Lung (tissue), 12 donors: ENCODE results near the gene SPTB. TPM values are rescaled to one million over a fixed set of nuclear protein-coding genes. Genes with fewer than 3 reads are reported as not detected.
A peak's percentile ranks its signal among the peaks of the same experiment; 100 is the strongest.

Experiments
- ATAC-seq: fragments of 200-7000 bp; cut with Tn5 transposase; one replicate; pipeline ENCODE4 v1.9.1; 2020; ENCODE audit warnings: moderate number of reproducible peaks; ENCODE audit not compliant: insufficient read depth, low FRiP score
- DNase-seq, 3 donors: peaks; one replicate each; pipeline ENCODE4 v3.0.0-alpha.2; 2013 to 2017
- H3K27ac ChIP-seq, 2 donors: one replicate each; pipeline ENCODE4 v1.5.1; 2013; ENCODE audit warnings: mild to moderate bottlenecking in 2 of 2, moderate library complexity in 2 of 2, control low read depth in 1 of 2, inconsistent platforms in 1 of 2, low read depth in 1 of 2, low read length in 1 of 2
- H3K27me3 ChIP-seq, 3 donors: one replicate each; pipeline ENCODE4 v1.5.1; 2013; ENCODE audit warnings: low read length in 2 of 3; ENCODE audit not compliant: control insufficient read depth in 3 of 3, insufficient read depth in 3 of 3
- H3K36me3 ChIP-seq, 4 donors: one replicate each; pipeline ENCODE4 v1.5.1; 2013; ENCODE audit warnings: low read length in 4 of 4, mild to moderate bottlenecking in 1 of 4, moderate library complexity in 1 of 4; ENCODE audit not compliant: control insufficient read depth in 4 of 4, insufficient read depth in 4 of 4
- H3K4me1 ChIP-seq, 5 donors: one replicate each; pipeline ENCODE4 v1.5.1; 2013; ENCODE audit warnings: low read length in 5 of 5, mild to moderate bottlenecking in 2 of 5, moderate library complexity in 1 of 5; ENCODE audit not compliant: control insufficient read depth in 5 of 5, insufficient read depth in 5 of 5
- H3K4me3 ChIP-seq: one replicate; pipeline ENCODE4 v1.5.1; 2013; ENCODE audit warnings: mild to moderate bottlenecking, control low read depth, moderate library complexity
- H3K9ac ChIP-seq, 2 donors: one replicate each; pipeline ENCODE4 v1.5.1; 2013; ENCODE audit warnings: low read length in 2 of 2, control low read depth in 1 of 2; ENCODE audit not compliant: insufficient read depth in 1 of 2
- H3K9me3 ChIP-seq, 4 donors: one replicate each; pipeline ENCODE4 v1.5.1; 2013; ENCODE audit warnings: low read length in 3 of 4, mild to moderate bottlenecking in 1 of 4, moderate library complexity in 1 of 4; ENCODE audit not compliant: control insufficient read depth in 4 of 4, insufficient read depth in 3 of 4
- CTCF ChIP-seq: IDR thresholded peaks from 2 replicates; pipeline ENCODE4 v1.5.1; 2012; ENCODE audit warnings: mild to moderate bottlenecking; ENCODE audit errors: control extremely low read depth, extremely low read depth
- WGBS, 2 donors: extraction: QIAGEN DNeasy Blood & Tissue Kit; methylation state at CpG; one replicate each; pipeline ENCODE4 v1.1.7; 2013; 5-methylcytosine and 5-hydroxymethylcytosine counted together
- polyA plus RNA-seq, 2 donors: library from polyadenylated mRNA; stranded (reverse); fragments of 200-250 nt; gene quantifications; one replicate each; pipeline ENCODE4 v1.2.1, GENCODE V29; 2013
- total RNA-seq, 2 donors: library from RNA; depleted of rRNA in 1 of 2; stranded (reverse); fragments of >200 nt in 1 of 2; gene quantifications; one replicate each; pipeline ENCODE4 v1.2.1, GENCODE V29; 2014 to 2021
- donor health status: control.
- donor health status: control.
- donor health status: Bipolar disorder and iron deficiency.
- donor health status: healthy.
- donor health status: DM: yes; HTN: yes; CAD: no.

SPTB gene
- total and polyA plus RNA-seq, 4 donors = 1.2 to 11.5 (median 2.1) TPM

- TF ChIP-seq CTCF = no peak
- no peak for ATAC-seq
- no peak overlapping the region for H3K9ac ChIP-seq
Observed at GRCh38 chr14:64725261-64725815, 154.4 kb downstream of the SPTB start.

GRCh38 chr14:64724578-64724930 is 155.2 kb downstream of the SPTB start:
- Histone ChIP-seq H3K9ac (no peak overlapping the region), H3K27me3 (no peaks in the 10 kb centered on the region), H3K9me3 (no peaks in the 10 kb centered on the region), H3K36me3 (peaks cover 0 to 19% (median 5%) of the 10 kb centered on the region in 4 donors), H3K4me1 (peaks cover 0 to 41% (median 14%) of the 10 kb centered on the region in 5 donors), H3K27ac (no peak overlapping the region), H3K4me3 (no peak overlapping the region)
- ATAC-seq (no peak), DNase-seq (no peak)
- no peak for TF ChIP-seq CTCF
- 84 to 96% methylated on average over 1 of the region's 1 CpG for WGBS, 2 donors

More at GRCh38 chr14:64725261-64725815, 154.4 kb downstream of the SPTB start:
- H3K36me3 ChIP-seq = peaks cover 0 to 21% (median 5%) of the 10 kb centered on the region in 4 donors
- no peaks in the 10 kb centered on the region for H3K9me3 ChIP-seq
- H3K4me3 ChIP-seq = no peak overlapping the region
- no peaks in the 10 kb centered on the region for H3K27me3 ChIP-seq
- WGBS, 2 donors = 74 to 76% methylated on average over 3 of the region's 3 CpGs
- no peak overlapping the region for H3K27ac ChIP-seq
- H3K4me1 ChIP-seq = peaks cover 0 to 34% (median 8%) of the 10 kb centered on the region in 5 donors
- no peak for DNase-seq

- Histone ChIP-seq H3K4me1 (peaks cover 0 to 47% (median 14%) of the 10 kb centered on the region in 5 donors), H3K36me3 (peaks cover 0 to 13% (median 5%) of the 10 kb centered on the region in 4 donors), H3K27ac (no peak overlapping the region), H3K9me3 (no peaks in the 10 kb centered on the region), H3K9ac (no peak overlapping the region), H3K4me3 (no peak overlapping the region), H3K27me3 (no peaks in the 10 kb centered on the region)
- DNase-seq = peak; percentile 56 to 77 (median 68)
- 79 to 84% methylated on average over 15 of the region's 15 CpGs for WGBS, 2 donors
- ATAC-seq = no peak
- no peak for TF ChIP-seq CTCF
Observed at GRCh38 chr14:64723691-64724577, 155.8 kb downstream of the SPTB start.
